ENCODE results near the gene CARD16. TPM values are rescaled to one million over a fixed set of nuclear protein-coding genes. Genes with fewer than 3 reads are reported as not detected.

The CARD16 gene
- polyA plus RNA-seq, 1 of the 3 experiments (the other 2 are of a cell fraction), result not detected

DNA sequence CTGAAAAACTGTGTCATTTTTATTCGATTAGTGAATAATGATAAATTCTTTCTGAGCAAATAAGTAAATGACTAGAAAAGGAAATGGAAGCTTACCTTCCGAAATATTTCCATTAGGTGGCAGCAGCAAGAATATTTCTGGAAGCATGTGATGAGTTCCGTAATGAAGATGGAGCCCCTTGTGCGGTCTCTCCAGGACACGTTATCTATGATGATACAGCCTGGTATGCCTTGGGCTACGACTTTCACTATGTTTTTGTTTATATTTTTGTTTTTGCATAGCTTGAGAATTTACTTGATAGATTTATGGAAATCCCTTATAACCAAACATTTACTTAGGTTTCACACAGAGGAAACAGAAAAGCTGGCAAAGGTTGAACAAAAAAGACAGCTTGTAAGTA, 47.8 kb downstream of the CARD16 start:
- 59% methylated on average over 6 of the region's 6 CpGs for WGBS (ENCODE audit: low lambda C conversion rate)
- Histone ChIP-seq H3K4me3 (ENCODE audit: low read depth in 2 of 2, low read length in 1 of 2) (no peak overlapping the region), H4K20me1 (ENCODE audit: insufficient read depth) (no peaks in the 10 kb centered on the region), H3K79me2 (ENCODE audit: insufficient read depth) (no peaks in the 10 kb centered on the region), H3F3A (replicated peaks; ENCODE audit: insufficient read depth) (no peaks in the 10 kb centered on the region), H3K27ac (ENCODE audit: low read depth in 2 of 2, low read length in 1 of 2) (no peak overlapping the region), H3K9ac (no peak overlapping the region), H3K36me3 (replicated peaks in 1 of 2; ENCODE audit: control insufficient read depth in 1 of 2, insufficient read depth in 2 of 2, low read length in 1 of 2) (no peaks in the 10 kb centered on the region), H3K4me2 (no peak overlapping the region), H3K9me2 (no peaks in the 10 kb centered on the region), H2AFZ (ENCODE audit: low read depth) (no peak overlapping the region), H3K9me3 (no peaks in the 10 kb centered on the region), H3K4me1 (ENCODE audit: control insufficient read depth in 1 of 2, insufficient read depth in 2 of 2, low read depth in 1 of 2, low read length in 1 of 2) (no peaks in the 10 kb centered on the region), H3K27me3 (ENCODE audit: insufficient read depth) (no peaks in the 10 kb centered on the region)
- ChIA-PET CTCF (interaction anchor here (1.0 kb wide), 1 partner anchor 388 kb away, joined by 3 read pairs; no protein-coding TSS in a partner anchor), POLR2A (no interaction called here)
- no peak for DNase-seq
- TF ChIP-seq, protein P1, sequence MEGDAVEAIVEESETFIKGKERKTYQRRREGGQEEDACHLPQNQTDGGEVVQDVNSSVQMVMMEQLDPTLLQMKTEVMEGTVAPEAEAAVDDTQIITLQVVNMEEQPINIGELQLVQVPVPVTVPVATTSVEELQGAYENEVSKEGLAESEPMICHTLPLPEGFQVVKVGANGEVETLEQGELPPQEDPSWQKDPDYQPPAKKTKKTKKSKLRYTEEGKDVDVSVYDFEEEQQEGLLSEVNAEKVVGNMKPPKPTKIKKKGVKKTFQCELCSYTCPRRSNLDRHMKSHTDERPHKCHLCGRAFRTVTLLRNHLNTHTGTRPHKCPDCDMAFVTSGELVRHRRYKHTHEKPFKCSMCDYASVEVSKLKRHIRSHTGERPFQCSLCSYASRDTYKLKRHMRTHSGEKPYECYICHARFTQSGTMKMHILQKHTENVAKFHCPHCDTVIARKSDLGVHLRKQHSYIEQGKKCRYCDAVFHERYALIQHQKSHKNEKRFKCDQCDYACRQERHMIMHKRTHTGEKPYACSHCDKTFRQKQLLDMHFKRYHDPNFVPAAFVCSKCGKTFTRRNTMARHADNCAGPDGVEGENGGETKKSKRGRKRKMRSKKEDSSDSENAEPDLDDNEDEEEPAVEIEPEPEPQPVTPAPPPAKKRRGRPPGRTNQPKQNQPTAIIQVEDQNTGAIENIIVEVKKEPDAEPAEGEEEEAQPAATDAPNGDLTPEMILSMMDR (IDR thresholded peaks at IDR 0.05), result peak; percentile 17
- no peak for TF ChIP-seq GATA2 (CRISPR knock-in tag; IDR thresholded peaks at IDR 0.05)

DNA sequence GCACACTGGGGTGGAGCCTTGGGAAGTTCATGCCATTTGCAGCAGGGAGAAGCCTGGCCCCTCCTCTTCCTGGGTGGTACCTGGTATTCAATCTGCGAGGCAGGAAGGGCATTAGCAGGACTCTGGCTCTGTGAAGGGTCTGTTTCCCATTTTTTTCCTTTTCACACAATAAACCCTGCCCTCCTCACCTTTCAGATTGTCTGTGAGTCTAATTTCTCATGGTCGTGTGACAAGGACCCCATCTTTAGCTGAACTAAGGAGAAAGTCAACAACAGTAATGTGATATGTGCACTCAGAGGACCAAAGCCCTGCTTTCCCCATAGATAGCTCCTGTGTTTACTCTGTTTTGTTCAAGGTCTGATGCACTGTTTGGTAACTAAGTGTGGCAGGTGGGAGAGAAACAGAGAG, 50.1 kb downstream of the CARD16 start:
- no peak for TF ChIP-seq RCOR1 (IDR thresholded peaks at IDR 0.05; ENCODE audit: low read length)
- TF ChIP-seq, protein P2, sequence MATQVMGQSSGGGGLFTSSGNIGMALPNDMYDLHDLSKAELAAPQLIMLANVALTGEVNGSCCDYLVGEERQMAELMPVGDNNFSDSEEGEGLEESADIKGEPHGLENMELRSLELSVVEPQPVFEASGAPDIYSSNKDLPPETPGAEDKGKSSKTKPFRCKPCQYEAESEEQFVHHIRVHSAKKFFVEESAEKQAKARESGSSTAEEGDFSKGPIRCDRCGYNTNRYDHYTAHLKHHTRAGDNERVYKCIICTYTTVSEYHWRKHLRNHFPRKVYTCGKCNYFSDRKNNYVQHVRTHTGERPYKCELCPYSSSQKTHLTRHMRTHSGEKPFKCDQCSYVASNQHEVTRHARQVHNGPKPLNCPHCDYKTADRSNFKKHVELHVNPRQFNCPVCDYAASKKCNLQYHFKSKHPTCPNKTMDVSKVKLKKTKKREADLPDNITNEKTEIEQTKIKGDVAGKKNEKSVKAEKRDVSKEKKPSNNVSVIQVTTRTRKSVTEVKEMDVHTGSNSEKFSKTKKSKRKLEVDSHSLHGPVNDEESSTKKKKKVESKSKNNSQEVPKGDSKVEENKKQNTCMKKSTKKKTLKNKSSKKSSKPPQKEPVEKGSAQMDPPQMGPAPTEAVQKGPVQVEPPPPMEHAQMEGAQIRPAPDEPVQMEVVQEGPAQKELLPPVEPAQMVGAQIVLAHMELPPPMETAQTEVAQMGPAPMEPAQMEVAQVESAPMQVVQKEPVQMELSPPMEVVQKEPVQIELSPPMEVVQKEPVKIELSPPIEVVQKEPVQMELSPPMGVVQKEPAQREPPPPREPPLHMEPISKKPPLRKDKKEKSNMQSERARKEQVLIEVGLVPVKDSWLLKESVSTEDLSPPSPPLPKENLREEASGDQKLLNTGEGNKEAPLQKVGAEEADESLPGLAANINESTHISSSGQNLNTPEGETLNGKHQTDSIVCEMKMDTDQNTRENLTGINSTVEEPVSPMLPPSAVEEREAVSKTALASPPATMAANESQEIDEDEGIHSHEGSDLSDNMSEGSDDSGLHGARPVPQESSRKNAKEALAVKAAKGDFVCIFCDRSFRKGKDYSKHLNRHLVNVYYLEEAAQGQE (IDR thresholded peaks at IDR 0.05; ENCODE audit: low read depth, low read length), result no peak
- no peak for TF ChIP-seq FOXJ3 (CRISPR knock-in tag; IDR thresholded peaks at IDR 0.05)
- TF ChIP-seq GATA2 (CRISPR knock-in tag; IDR thresholded peaks at IDR 0.05), result no peak
- TF ChIP-seq CHD2 (IDR thresholded peaks at IDR 0.05; ENCODE audit: low read length, partially characterized antibody), result no peak
- no peak for TF ChIP-seq FOXM1 (IDR thresholded peaks at IDR 0.05; ENCODE audit: low read depth)
- TF ChIP-seq JUND (IDR thresholded peaks at IDR 0.05), result no peak
- TF ChIP-seq, protein P3, sequence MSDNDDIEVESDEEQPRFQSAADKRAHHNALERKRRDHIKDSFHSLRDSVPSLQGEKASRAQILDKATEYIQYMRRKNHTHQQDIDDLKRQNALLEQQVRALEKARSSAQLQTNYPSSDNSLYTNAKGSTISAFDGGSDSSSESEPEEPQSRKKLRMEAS (IDR thresholded peaks at IDR 0.05; ENCODE audit: low read depth), result no peak
- TF ChIP-seq MEF2A (IDR thresholded peaks at IDR 0.05; ENCODE audit: borderline replicate concordance, low read depth), result no peak
- TF ChIP-seq SMC3 (IDR thresholded peaks at IDR 0.05; ENCODE audit: low read depth, low read length), result no peak
- no peak for TF ChIP-seq TAF1 (IDR thresholded peaks at IDR 0.05; ENCODE audit: borderline replicate concordance, low read depth, low read length)
- TF ChIP-seq, protein P1 (IDR thresholded peaks at IDR 0.05), result no peak
- no peak for TF ChIP-seq NRF1 (IDR thresholded peaks at IDR 0.05; ENCODE audit: low read depth, low read length)
- TF ChIP-seq, protein P4, sequence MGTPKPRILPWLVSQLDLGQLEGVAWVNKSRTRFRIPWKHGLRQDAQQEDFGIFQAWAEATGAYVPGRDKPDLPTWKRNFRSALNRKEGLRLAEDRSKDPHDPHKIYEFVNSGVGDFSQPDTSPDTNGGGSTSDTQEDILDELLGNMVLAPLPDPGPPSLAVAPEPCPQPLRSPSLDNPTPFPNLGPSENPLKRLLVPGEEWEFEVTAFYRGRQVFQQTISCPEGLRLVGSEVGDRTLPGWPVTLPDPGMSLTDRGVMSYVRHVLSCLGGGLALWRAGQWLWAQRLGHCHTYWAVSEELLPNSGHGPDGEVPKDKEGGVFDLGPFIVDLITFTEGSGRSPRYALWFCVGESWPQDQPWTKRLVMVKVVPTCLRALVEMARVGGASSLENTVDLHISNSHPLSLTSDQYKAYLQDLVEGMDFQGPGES (IDR thresholded peaks at IDR 0.05; ENCODE audit: low read depth, low read length), result no peak
- Histone ChIP-seq H3K27me3 (ENCODE audit: insufficient read depth) (no peaks in the 10 kb centered on the region), H3K9me3 (no peaks in the 10 kb centered on the region), H3K9me2 (no peaks in the 10 kb centered on the region), H3K79me2 (ENCODE audit: insufficient read depth) (no peaks in the 10 kb centered on the region), H3K27ac (ENCODE audit: low read depth in 2 of 2, low read length in 1 of 2) (no peak overlapping the region), H3K36me3 (replicated peaks in 1 of 2; ENCODE audit: control insufficient read depth in 1 of 2, insufficient read depth in 2 of 2, low read length in 1 of 2) (no peaks in the 10 kb centered on the region), H3K4me1 (ENCODE audit: control insufficient read depth in 1 of 2, insufficient read depth in 2 of 2, low read depth in 1 of 2, low read length in 1 of 2) (no peaks in the 10 kb centered on the region), H3K9ac (no peak overlapping the region), H3F3A (replicated peaks; ENCODE audit: insufficient read depth) (no peaks in the 10 kb centered on the region), H3K4me3 (ENCODE audit: low read depth in 2 of 2, low read length in 1 of 2) (no peak overlapping the region), H2AFZ (ENCODE audit: low read depth) (peak overlapping the region; percentile 35; the same call in 1 of the 2 replicates), H3K4me2 (no peak overlapping the region), H4K20me1 (ENCODE audit: insufficient read depth) (no peaks in the 10 kb centered on the region)
- ChIA-PET POLR2A (no interaction called here), CTCF (no interaction called here)
- 21% methylated on average over 2 of the region's 2 CpGs for WGBS (ENCODE audit: low lambda C conversion rate)
- DNase-seq, result no peak

All from SK-N-SH (cell line).